ENCODE results near the gene USP47. TPM values are rescaled to one million over a fixed set of nuclear protein-coding genes. Genes with fewer than 3 reads are reported as not detected.

The USP47 gene
- total and polyA plus RNA-seq, 2 experiments from 2014 or later, result 16.3 to 36.7 TPM

GRCh38 chr11:11964774-11965150, 123.0 kb downstream of the USP47 start (continued):
- TF ChIP-seq ETS1 (IDR thresholded peaks at IDR 0.05) (no peak), POLR2AphosphoS5 (IDR thresholded peaks at IDR 0.05; ENCODE audit: low read depth) (no peak), JUNB (IDR thresholded peaks at IDR 0.05; ENCODE audit: unreplicated experiment) (no peak), CTCF (conservative IDR thresholded peaks at IDR 0.05; ENCODE audit: low read depth in 2 of 2) (no peak)

DNA sequence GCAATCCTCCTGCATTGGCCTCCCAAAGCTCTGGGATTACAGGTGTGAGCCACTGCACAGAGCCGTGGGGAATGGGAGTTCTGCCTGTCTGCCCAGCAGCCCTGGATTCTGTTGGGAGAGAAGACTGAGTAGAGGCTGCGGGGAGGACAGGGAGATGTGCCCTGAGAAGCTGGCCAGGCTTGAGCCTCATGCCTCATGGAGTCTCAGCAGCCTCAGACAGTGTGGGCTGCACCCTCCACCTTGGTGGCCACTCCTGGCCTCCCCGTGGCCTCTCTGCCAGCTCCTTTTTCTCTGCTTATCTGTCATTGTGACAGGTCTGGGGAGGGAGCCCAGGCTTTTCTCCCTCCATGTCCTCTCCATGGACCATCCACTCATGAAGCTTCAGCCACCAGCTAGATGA, 123.4 kb downstream of the USP47 start:
- Histone ChIP-seq H3K36me3 (ENCODE audit: insufficient read depth) (no peaks in the 10 kb centered on the region), H3K27me3 (ENCODE audit: insufficient read depth) (no peaks in the 10 kb centered on the region), H3K9me2 (ENCODE audit: insufficient read depth) (no peaks in the 10 kb centered on the region), H3F3A (replicated peaks; ENCODE audit: low read depth) (no peaks in the 10 kb centered on the region), H3K79me2 (replicated peaks; ENCODE audit: insufficient read depth) (no peaks in the 10 kb centered on the region), H2AFZ (no peak overlapping the region), H4K20me1 (replicated peaks; ENCODE audit: insufficient read depth) (no peaks in the 10 kb centered on the region), H3K4me1 (ENCODE audit: insufficient read depth) (0 out of 2 replicates have a peak, but pooled peaks cover 2% of the 10 kb centered on the region), H3K27ac (ENCODE audit: low read depth) (no peak overlapping the region), H3K4me3 (no peak overlapping the region), H3K4me2 (no peak overlapping the region)
- peaks cover 14% of the 10 kb centered on the region for H3K27me3 Mint-ChIP-seq (ENCODE audit: insufficient read depth, low read depth, poor library complexity)
- DNase-seq (ENCODE audit: low spot score) (no peak), ATAC-seq (no peak)
- H3K9me3 Mint-ChIP-seq, result no peaks in the 10 kb centered on the region
- H3K4me3 Mint-ChIP-seq, result no peak overlapping the region
- H3K4me1 Mint-ChIP-seq, result peaks cover 10% of the 10 kb centered on the region
- H3K36me3 Mint-ChIP-seq (ENCODE audit: low read depth), result 0 out of 3 replicates have a peak, but pooled peaks cover 2% of the 10 kb centered on the region
- no peak overlapping the region for H3K27ac Mint-ChIP-seq
- TF ChIP-seq ZNF331 (CRISPR knock-in tag; IDR thresholded peaks at IDR 0.05; ENCODE audit: low read depth) (no peak), REST (IDR thresholded peaks at IDR 0.05; ENCODE audit: unreplicated experiment) (no peak), ETS1 (IDR thresholded peaks at IDR 0.05) (no peak), POLR2AphosphoS5 (IDR thresholded peaks at IDR 0.05; ENCODE audit: low read depth) (no peak), JUNB (IDR thresholded peaks at IDR 0.05; ENCODE audit: unreplicated experiment) (no peak), ZNF114 (CRISPR knock-in tag; IDR thresholded peaks at IDR 0.05) (no peak), EZH2phosphoT487 (IDR thresholded peaks at IDR 0.05; ENCODE audit: unreplicated experiment) (no peak), CREB1 (CRISPR knock-in tag; IDR thresholded peaks at IDR 0.05; ENCODE audit: low read depth) (no peak), CTCF (conservative IDR thresholded peaks at IDR 0.05; ENCODE audit: low read depth in 2 of 2) (no peak), EZH2 (IDR thresholded peaks at IDR 0.05; ENCODE audit: low read depth, unreplicated experiment) (no peak)
